CD14-positive monocyte (primary cell): ENCODE measurements around the gene PTPRD. TPM values are rescaled to one million over a fixed set of nuclear protein-coding genes. Genes with fewer than 3 reads are reported as not detected.

Experiments used
- DNase-seq, 3 donors: peaks; one replicate each; pipeline ENCODE4 v3.0.0-alpha.2; 2011 to 2022
- H2AFZ ChIP-seq: 2 replicates; pipeline ENCODE4 v1.6.0; 2012; ENCODE audit warnings: mild to moderate bottlenecking, low read depth, low read length, inconsistent platforms; ENCODE audit not compliant: insufficient read depth, poor library complexity, severe bottlenecking
- H3K27ac ChIP-seq, 2 donors: 1 replicate in 1 of 2; 2 replicates in 1 of 2; pipeline ENCODE4 v1.5.1; 2012 to 2013; ENCODE audit warnings: low read length in 2 of 2, control low read depth in 1 of 2, inconsistent platforms in 1 of 2, low read depth in 1 of 2, mild to moderate bottlenecking in 1 of 2
- H3K27me3 ChIP-seq, 2 donors: one replicate each; pipeline versions ENCODE4 v1.6.0 to v1.6.1; 2011 to 2013; ENCODE audit warnings: low read length in 2 of 2; ENCODE audit not compliant: control insufficient read depth in 2 of 2, insufficient read depth in 2 of 2
- H3K36me3 ChIP-seq, 2 donors: replicated peaks in 1 of 2; 1 replicate in 1 of 2; 2 replicates in 1 of 2; pipeline versions ENCODE4 v1.5.1 to v1.6.1; 2012 to 2013; ENCODE audit warnings: low read length in 2 of 2, control low read depth in 1 of 2, inconsistent platforms in 1 of 2, mild to moderate bottlenecking in 1 of 2; ENCODE audit not compliant: insufficient read depth in 2 of 2, control insufficient read depth in 1 of 2
- H3K4me1 ChIP-seq, 2 donors: 1 replicate in 1 of 2; 2 replicates in 1 of 2; pipeline versions ENCODE4 v1.5.1 to v1.6.1; 2012 to 2013; ENCODE audit warnings: low read length in 2 of 2, control low read depth in 1 of 2, inconsistent platforms in 1 of 2, mild to moderate bottlenecking in 1 of 2, moderate library complexity in 1 of 2; ENCODE audit not compliant: insufficient read depth in 2 of 2, control insufficient read depth in 1 of 2
- H3K4me2 ChIP-seq: replicated peaks from 2 replicates; pipeline ENCODE3; 2012; ENCODE audit warnings: low read length, moderate library complexity, mild to moderate bottlenecking; ENCODE audit not compliant: poor library complexity, severe bottlenecking; ENCODE audit errors: extremely low read depth
- H3K4me3 ChIP-seq, 3 experiments: fragments of 200-600 bp in 1 of 3; sonication (generic) in 1 of 3; replicated peaks in 1 of 3; 1 replicate in 2 of 3; 2 replicates in 1 of 3; pipeline ENCODE4 v1.5.1; 2011 to 2013; ENCODE audit warnings: low read length in 3 of 3, mild to moderate bottlenecking in 3 of 3, control low read depth in 2 of 3, low read depth in 2 of 3, inconsistent platforms in 1 of 3, moderate library complexity in 1 of 3
- H3K79me2 ChIP-seq: 2 replicates; pipeline ENCODE4 v1.6.0; 2012; ENCODE audit warnings: mild to moderate bottlenecking, control low read depth, inconsistent platforms, low read length, moderate library complexity; ENCODE audit not compliant: insufficient read depth
- H3K9ac ChIP-seq: 2 replicates; pipeline ENCODE4 v1.6.0; 2017; ENCODE audit warnings: low read length, mild to moderate bottlenecking; ENCODE audit not compliant: insufficient read depth, poor library complexity, severe bottlenecking
- H3K9me3 ChIP-seq, 2 donors: replicated peaks in 1 of 2; 1 replicate in 1 of 2; 2 replicates in 1 of 2; pipeline versions ENCODE4 v1.5.1 to v1.6.1; 2012 to 2013; ENCODE audit warnings: low read length in 2 of 2, control low read depth in 1 of 2; ENCODE audit not compliant: control insufficient read depth in 1 of 2, insufficient read depth in 1 of 2
- H4K20me1 ChIP-seq: 2 replicates; pipeline ENCODE4 v1.6.0; 2012; ENCODE audit warnings: mild to moderate bottlenecking, low read length, control low read depth, moderate library complexity; ENCODE audit not compliant: insufficient read depth
- H3K27ac Mint-ChIP-seq, 7 donors: one replicate each; pipeline ENCODE4 v1.8.0; 2020; ENCODE audit warnings: mild to moderate bottlenecking in 7 of 7, mixed read lengths in 7 of 7, moderate library complexity in 6 of 7, inconsistent platforms in 2 of 7
- H3K27me3 Mint-ChIP-seq, 3 donors: one replicate each; pipeline ENCODE4 v1.8.0; 2021 to 2022; ENCODE audit warnings: low read depth in 3 of 3, mild to moderate bottlenecking in 3 of 3, mixed read lengths in 3 of 3, moderate library complexity in 3 of 3, inconsistent platforms in 1 of 3
- H3K36me3 Mint-ChIP-seq, 2 donors: one replicate each; pipeline ENCODE4 v1.8.0; 2020; ENCODE audit warnings: mixed read lengths in 2 of 2, inconsistent platforms in 1 of 2, mild to moderate bottlenecking in 1 of 2
- H3K4me1 Mint-ChIP-seq: one replicate; pipeline ENCODE4 v1.8.0; 2020; ENCODE audit warnings: mild to moderate bottlenecking, mixed read lengths
- H3K4me3 Mint-ChIP-seq, 2 donors: one replicate each; pipeline ENCODE4 v1.8.0; 2020; ENCODE audit warnings: mild to moderate bottlenecking in 2 of 2, mixed read lengths in 2 of 2, moderate library complexity in 1 of 2
- H3K9me3 Mint-ChIP-seq, 7 donors: one replicate each; pipeline ENCODE4 v1.8.0; 2020 to 2022; ENCODE audit warnings: mixed read lengths in 7 of 7, mild to moderate bottlenecking in 6 of 7, moderate library complexity in 6 of 7, inconsistent platforms in 2 of 7
- CTCF ChIP-seq: fragments of 200-600 bp; IDR thresholded peaks from one replicate; pipeline ENCODE4 v1.8.0; 2022; ENCODE audit warnings: antibody characterized with exemption, mild to moderate bottlenecking
- WGBS: methylation state at CpG from one replicate; pipeline ENCODE4 v1.1.5; 2013; ENCODE audit warnings: missing lambda C conversion rate; ENCODE audit not compliant: insufficient coverage; 5-methylcytosine and 5-hydroxymethylcytosine counted together
- intact Hi-C, 2 donors: fragments of 100-400 bp; cut with micrococcal nuclease; formaldehyde crosslinking; loops; one replicate each; pipeline versions ENCODE4 v1.15.0 to v1.15.1; 2023
- polyA plus RNA-seq, 3 donors: library from polyadenylated mRNA; depleted of rRNA in 1 of 3; unstranded in 2 of 3; stranded (reverse) in 1 of 3; fragments of 300-500 nt in 2 of 3; fragments of >200 nt in 1 of 3; fragmentation: Illumina TruSeq in 2 of 3; gene quantifications; 1 replicate in 2 of 3; 2 replicates in 1 of 3; pipeline ENCODE4 v1.2.3, GENCODE V29; 2012 to 2021

The PTPRD gene
- polyA plus RNA-seq, 3 donors: not detected

GRCh38 chr9:10108815-10109214, 504.0 kb downstream of the PTPRD start:
- no peak overlapping the region for H2AFZ ChIP-seq
- TF ChIP-seq CTCF: no peak
- H3K79me2 ChIP-seq: no peaks in the 10 kb centered on the region
- Mint-ChIP-seq H3K9me3 (peaks cover 0 to 3% (median 0%) of the 10 kb centered on the region in 7 donors), H3K4me3 (no peak overlapping the region), H3K27me3 (peaks cover 0 to 3% (median 0%) of the 10 kb centered on the region in 3 donors), H3K36me3 (no peaks in the 10 kb centered on the region), H3K27ac (no peak overlapping the region), H3K4me1 (no peaks in the 10 kb centered on the region)
- no peaks in the 10 kb centered on the region for H3K36me3 ChIP-seq
- no peak overlapping the region for H3K4me3 ChIP-seq
- H3K27me3 ChIP-seq: no peaks in the 10 kb centered on the region
- no peak overlapping the region for H3K9ac ChIP-seq
- DNase-seq: no peak
- H3K9me3 ChIP-seq: no peaks in the 10 kb centered on the region
- no CpG with 5 or more reads among the region's 3 CpGs for WGBS
- intact Hi-C loops: no loop called here
- H4K20me1 ChIP-seq: no peaks in the 10 kb centered on the region
- no peak overlapping the region for H3K4me2 ChIP-seq
- H3K27ac ChIP-seq: no peak overlapping the region
- no peaks in the 10 kb centered on the region for H3K4me1 ChIP-seq

- intact Hi-C loops: no loop called here
- Histone ChIP-seq H3K4me3 (no peak overlapping the region), H3K36me3 (no peaks in the 10 kb centered on the region), H3K4me1 (no peaks in the 10 kb centered on the region), H2AFZ (no peak overlapping the region), H3K79me2 (no peaks in the 10 kb centered on the region), H4K20me1 (no peaks in the 10 kb centered on the region), H3K27ac (no peak overlapping the region), H3K9ac (no peak overlapping the region), H3K4me2 (no peak overlapping the region), H3K27me3 (no peaks in the 10 kb centered on the region), H3K9me3 (no peaks in the 10 kb centered on the region)
- TF ChIP-seq CTCF: no peak
- no peaks in the 10 kb centered on the region for H3K4me1 Mint-ChIP-seq
- DNase-seq: no peak
- WGBS: 100% methylated on average over 2 of the region's 2 CpGs
- H3K4me3 Mint-ChIP-seq: no peak overlapping the region
- H3K27me3 Mint-ChIP-seq: peaks cover 0 to 3% (median 0%) of the 10 kb centered on the region in 3 donors
- H3K27ac Mint-ChIP-seq: no peak overlapping the region
- no peaks in the 10 kb centered on the region for H3K36me3 Mint-ChIP-seq
- peaks cover 0 to 2% (median 0%) of the 10 kb centered on the region in 7 donors for H3K9me3 Mint-ChIP-seq
Measured at GRCh38 chr9:10104774-10105173, 508.0 kb downstream of the PTPRD start.
